HEK293 (cell line): ENCODE results near the gene FAM110A.

Experiments used
- CTCF ChIP-seq: fragments of 450-650 bp; formaldehyde crosslinking; IDR thresholded peaks from 2 replicates; pipeline ENCODE4 v1.5.1; 2016; ENCODE audit warnings: missing biosample characterization, missing genetic modification characterization
- REST ChIP-seq: fragments of 450-650 bp; formaldehyde crosslinking; IDR thresholded peaks from 2 replicates; pipeline ENCODE4 v1.5.1; 2016; ENCODE audit warnings: missing biosample characterization, missing genetic modification characterization

- no peak for TF ChIP-seq REST (tag by site-specific recombination)
- TF ChIP-seq CTCF (tag by site-specific recombination), result no peak
These were observed 41.6 kb downstream of the FAM110A start for GRCh38 chr20:875115-875514.
